ENCODE results near the gene MYOF. TPM values are rescaled to one million over a fixed set of nuclear protein-coding genes. Genes with fewer than 3 reads are reported as not detected.
A peak's percentile ranks its signal among the peaks of the same experiment; 100 is the strongest.

The MYOF gene
- total RNA-seq, 2 donors from 2014 or later: 21.1 to 25.7 TPM

- ATAC-seq (peak; percentile 42), DNase-seq (peak in 2 of 4 donors; percentile 15 to 27)
- no peak for TF ChIP-seq POLR2A (IDR thresholded peaks at IDR 0.05)
- peak in 6 of 7 experiments; percentile 19 to 49 (median 34) for TF ChIP-seq CTCF (IDR thresholded peaks at IDR 0.05)
- H3K4me1 ChIP-seq: no peaks in the 10 kb centered on the region
- no peaks in the 10 kb centered on the region for H3K9me3 ChIP-seq
- 5 to 9% methylated on average over 5 of the region's 5 CpGs for WGBS, 2 donors
- intact Hi-C loops (cut with DNase I): no loop called here
- H3K4me3 ChIP-seq: no peak overlapping the region
- H3K36me3 ChIP-seq (replicated peaks in 1 of 2; ENCODE audit: insufficient read depth in 1 of 2, low read depth in 2 of 2): no peaks in the 10 kb centered on the region
- no peak overlapping the region for H3K27ac ChIP-seq
- H3K27me3 ChIP-seq: no peaks in the 10 kb centered on the region
Measured at GRCh38 chr10:93357680-93358079, 124.5 kb downstream of the MYOF start.

DNA sequence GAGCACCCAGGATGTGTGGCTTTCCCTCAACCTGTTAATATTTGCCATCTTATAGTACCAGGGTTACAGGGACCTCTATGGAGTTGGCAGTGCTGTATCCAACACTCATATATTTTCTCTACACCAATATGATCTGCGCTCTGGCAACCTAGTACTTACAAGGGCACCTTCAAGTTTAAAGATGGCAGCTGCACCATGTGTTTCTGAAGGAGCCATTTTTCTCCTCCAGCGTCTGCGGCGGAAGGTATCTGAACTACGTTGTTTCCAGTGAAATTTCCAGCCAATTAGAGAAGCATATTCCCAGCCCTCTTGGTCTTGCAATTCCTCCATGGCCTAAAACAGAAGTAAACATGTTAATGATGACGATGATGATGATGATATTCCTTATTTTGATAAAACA lies 125.6 kb downstream of the MYOF start:
- intact Hi-C loops (cut with DNase I): no loop called here
- DNase-seq (no peak), ATAC-seq (no peak)
- Histone ChIP-seq H3K4me3 (no peak overlapping the region), H3K4me1 (no peaks in the 10 kb centered on the region), H3K27me3 (no peaks in the 10 kb centered on the region), H3K9me3 (no peaks in the 10 kb centered on the region), H3K27ac (no peak overlapping the region), H3K36me3 (replicated peaks in 1 of 2; ENCODE audit: insufficient read depth in 1 of 2, low read depth in 2 of 2) (no peaks in the 10 kb centered on the region)
- TF ChIP-seq POLR2A (IDR thresholded peaks at IDR 0.05) (no peak), CTCF (IDR thresholded peaks at IDR 0.05) (no peak)
- WGBS, 2 donors: 84 to 85% methylated on average over 6 of the region's 6 CpGs

- DNase-seq: no peak
- Histone ChIP-seq H3K36me3 (replicated peaks in 1 of 2; ENCODE audit: insufficient read depth in 1 of 2, low read depth in 2 of 2) (no peaks in the 10 kb centered on the region), H3K27ac (no peak overlapping the region), H3K27me3 (no peaks in the 10 kb centered on the region), H3K4me3 (no peak overlapping the region), H3K4me1 (no peaks in the 10 kb centered on the region), H3K9me3 (no peaks in the 10 kb centered on the region)
- TF ChIP-seq POLR2A (IDR thresholded peaks at IDR 0.05): no peak
- peak; percentile 30 to 70 (median 62) for TF ChIP-seq CTCF (IDR thresholded peaks at IDR 0.05)
- no peak for ATAC-seq
- intact Hi-C loops (cut with DNase I): no loop called here
- 44 to 45% methylated on average over 6 of the region's 6 CpGs for WGBS, 2 donors
Measured at GRCh38 chr10:93352638-93353383, 129.3 kb downstream of the MYOF start.

- H3K4me1 ChIP-seq: no peaks in the 10 kb centered on the region
- DNase-seq (peak in 1 of 4 donors; percentile 5), ATAC-seq (no peak)
- no peaks in the 10 kb centered on the region for H3K27me3 ChIP-seq
- intact Hi-C loops (cut with DNase I): no loop called here
- H3K9me3 ChIP-seq: no peaks in the 10 kb centered on the region
- 30 to 49% methylated on average over 4 of the region's 4 CpGs for WGBS, 2 donors
- TF ChIP-seq POLR2A (IDR thresholded peaks at IDR 0.05): no peak
- no peak for TF ChIP-seq CTCF (IDR thresholded peaks at IDR 0.05)
- no peak overlapping the region for H3K27ac ChIP-seq
- no peaks in the 10 kb centered on the region for H3K36me3 ChIP-seq (replicated peaks in 1 of 2; ENCODE audit: insufficient read depth in 1 of 2, low read depth in 2 of 2)
- H3K4me3 ChIP-seq: no peak overlapping the region
Measured at GRCh38 chr10:93346694-93347093, 135.4 kb downstream of the MYOF start.

- Histone ChIP-seq H3K9me3 (no peaks in the 10 kb centered on the region), H3K4me1 (no peaks in the 10 kb centered on the region), H3K4me3 (no peak overlapping the region), H3K36me3 (replicated peaks in 1 of 2; ENCODE audit: insufficient read depth in 1 of 2, low read depth in 2 of 2) (no peaks in the 10 kb centered on the region), H3K27ac (no peak overlapping the region), H3K27me3 (no peaks in the 10 kb centered on the region)
- 43 to 57% methylated on average over 3 of the region's 3 CpGs for WGBS, 2 donors
- no peak for DNase-seq
- intact Hi-C loops (cut with DNase I): no loop called here
- TF ChIP-seq CTCF (IDR thresholded peaks at IDR 0.05): no peak
- no peak for TF ChIP-seq POLR2A (IDR thresholded peaks at IDR 0.05)
- ATAC-seq: no peak
Measured at GRCh38 chr10:93346108-93346507, 136.0 kb downstream of the MYOF start.
